Measurements from ENCODE around the gene DHRSX.
"Not testable (repeated sequence)": the region's sequence is repeated elsewhere in the genome, so short reads cannot be mapped to it uniquely, and the experiment has no call there.

Gene DHRSX

GRCh38 chrX:2526390-2526789, 25.6 kb upstream of the DHRSX start:
- TF ChIP-seq FOXP2 (optimal IDR thresholded peaks at IDR 0.05; ENCODE audit: control extremely low read depth, extremely low read length, insufficient read depth) (no peak), POLR2AphosphoS5 (IDR thresholded peaks at IDR 0.05; ENCODE audit: borderline replicate concordance, low read depth, low read length) (no peak), EZH2 (IDR thresholded peaks at IDR 0.05) (no peak)
- H3K36me3 ChIP-seq (ENCODE audit: insufficient read depth, low read length): no peaks in the 10 kb centered on the region
- H3K9ac ChIP-seq (ENCODE audit: insufficient read length): no peak overlapping the region
- H3K4me3 ChIP-seq: no peak overlapping the region
- no peak for DNase-seq (ENCODE audit: low read depth, low spot score)
- no peak overlapping the region for H3K27ac ChIP-seq
- no peaks in the 10 kb centered on the region for H3K9me3 ChIP-seq (ENCODE audit: low read depth, low read length)

- no peak overlapping the region for H3K9ac ChIP-seq (ENCODE audit: insufficient read length)
- no peak overlapping the region for H3K4me3 ChIP-seq
- DNase-seq (ENCODE audit: low read depth, low spot score): no peak
- H3K36me3 ChIP-seq (ENCODE audit: insufficient read depth, low read length): no peaks in the 10 kb centered on the region
- no peaks in the 10 kb centered on the region for H3K9me3 ChIP-seq (ENCODE audit: low read depth, low read length)
- no peak overlapping the region for H3K27ac ChIP-seq
- TF ChIP-seq EZH2 (IDR thresholded peaks at IDR 0.05) (no peak), FOXP2 (optimal IDR thresholded peaks at IDR 0.05; ENCODE audit: control extremely low read depth, extremely low read length, insufficient read depth) (no peak), POLR2AphosphoS5 (IDR thresholded peaks at IDR 0.05; ENCODE audit: borderline replicate concordance, low read depth, low read length) (no peak)
These were observed 23.1 kb upstream of the DHRSX start for GRCh38 chrX:2523911-2524310.

GRCh38 chrX:2521927-2522386, 21.2 kb upstream of the DHRSX start:
- H3K27ac ChIP-seq: no peak overlapping the region
- no peaks in the 10 kb centered on the region for H3K36me3 ChIP-seq (ENCODE audit: insufficient read depth, low read length)
- no peak for DNase-seq (ENCODE audit: low read depth, low spot score)
- H3K9ac ChIP-seq (ENCODE audit: insufficient read length): no peak overlapping the region
- no peak overlapping the region for H3K4me3 ChIP-seq
- TF ChIP-seq FOXP2 (optimal IDR thresholded peaks at IDR 0.05; ENCODE audit: control extremely low read depth, extremely low read length, insufficient read depth) (no peak), POLR2AphosphoS5 (IDR thresholded peaks at IDR 0.05; ENCODE audit: borderline replicate concordance, low read depth, low read length) (no peak), EZH2 (IDR thresholded peaks at IDR 0.05) (no peak)
- no peaks in the 10 kb centered on the region for H3K9me3 ChIP-seq (ENCODE audit: low read depth, low read length)

- no peaks in the 10 kb centered on the region for H3K9me3 ChIP-seq (ENCODE audit: low read depth, low read length)
- no peak overlapping the region for H3K27ac ChIP-seq
- H3K36me3 ChIP-seq (ENCODE audit: insufficient read depth, low read length): no peaks in the 10 kb centered on the region
- DNase-seq (ENCODE audit: low read depth, low spot score): no peak
- TF ChIP-seq FOXP2 (optimal IDR thresholded peaks at IDR 0.05; ENCODE audit: control extremely low read depth, extremely low read length, insufficient read depth): no peak
- TF ChIP-seq EZH2 (IDR thresholded peaks at IDR 0.05): no peak
- TF ChIP-seq POLR2AphosphoS5 (IDR thresholded peaks at IDR 0.05; ENCODE audit: borderline replicate concordance, low read depth, low read length): no peak
- H3K4me3 ChIP-seq: no peak overlapping the region
- H3K9ac ChIP-seq (ENCODE audit: insufficient read length): no peak overlapping the region
These were observed 20.5 kb upstream of the DHRSX start for GRCh38 chrX:2521092-2521926.

- no peaks in the 10 kb centered on the region for H3K36me3 ChIP-seq (ENCODE audit: insufficient read depth, low read length)
- TF ChIP-seq POLR2AphosphoS5 (IDR thresholded peaks at IDR 0.05; ENCODE audit: borderline replicate concordance, low read depth, low read length): no peak
- TF ChIP-seq FOXP2 (optimal IDR thresholded peaks at IDR 0.05; ENCODE audit: control extremely low read depth, extremely low read length, insufficient read depth): no peak
- TF ChIP-seq EZH2 (IDR thresholded peaks at IDR 0.05): no peak
- no peak overlapping the region for H3K4me3 ChIP-seq
- no peaks in the 10 kb centered on the region for H3K9me3 ChIP-seq (ENCODE audit: low read depth, low read length)
- H3K9ac ChIP-seq (ENCODE audit: insufficient read length): no peak overlapping the region
- no peak overlapping the region for H3K27ac ChIP-seq
- DNase-seq (ENCODE audit: low read depth, low spot score): no peak
These were observed 19.8 kb upstream of the DHRSX start for GRCh38 chrX:2520539-2520938.

GRCh38 chrX:2519638-2520037, 18.9 kb upstream of the DHRSX start:
- H3K9ac ChIP-seq (ENCODE audit: insufficient read length); H3K9me3 ChIP-seq (ENCODE audit: low read depth, low read length); H3K27ac ChIP-seq; H3K36me3 ChIP-seq (ENCODE audit: insufficient read depth, low read length); DNase-seq (ENCODE audit: low read depth, low spot score); H3K4me3 ChIP-seq: not testable (repeated sequence)

- Histone ChIP-seq H3K27ac (no peak overlapping the region), H3K36me3 (ENCODE audit: insufficient read depth, low read length) (no peaks in the 10 kb centered on the region), H3K4me3 (no peak overlapping the region), H3K9ac (ENCODE audit: insufficient read length) (no peak overlapping the region), H3K9me3 (ENCODE audit: low read depth, low read length) (no peaks in the 10 kb centered on the region)
- no peak for TF ChIP-seq POLR2AphosphoS5 (IDR thresholded peaks at IDR 0.05; ENCODE audit: borderline replicate concordance, low read depth, low read length)
- no peak for TF ChIP-seq EZH2 (IDR thresholded peaks at IDR 0.05)
- no peak for TF ChIP-seq FOXP2 (optimal IDR thresholded peaks at IDR 0.05; ENCODE audit: control extremely low read depth, extremely low read length, insufficient read depth)
- DNase-seq (ENCODE audit: low read depth, low spot score): no peak
These were observed 16.3 kb upstream of the DHRSX start for GRCh38 chrX:2517055-2517454.

- no peaks in the 10 kb centered on the region for H3K9me3 ChIP-seq (ENCODE audit: low read depth, low read length)
- H3K36me3 ChIP-seq (ENCODE audit: insufficient read depth, low read length): no peaks in the 10 kb centered on the region
- no peak for DNase-seq (ENCODE audit: low read depth, low spot score)
- H3K4me3 ChIP-seq: no peak overlapping the region
- TF ChIP-seq EZH2 (IDR thresholded peaks at IDR 0.05): no peak
- TF ChIP-seq FOXP2 (optimal IDR thresholded peaks at IDR 0.05; ENCODE audit: control extremely low read depth, extremely low read length, insufficient read depth): no peak
- TF ChIP-seq POLR2AphosphoS5 (IDR thresholded peaks at IDR 0.05; ENCODE audit: borderline replicate concordance, low read depth, low read length): no peak
- H3K9ac ChIP-seq (ENCODE audit: insufficient read length): no peak overlapping the region
- no peak overlapping the region for H3K27ac ChIP-seq
These were observed 15.8 kb upstream of the DHRSX start for GRCh38 chrX:2516623-2517022.

- H3K27ac ChIP-seq: no peak overlapping the region
- TF ChIP-seq EZH2 (IDR thresholded peaks at IDR 0.05): no peak
- TF ChIP-seq FOXP2 (optimal IDR thresholded peaks at IDR 0.05; ENCODE audit: control extremely low read depth, extremely low read length, insufficient read depth): no peak
- TF ChIP-seq POLR2AphosphoS5 (IDR thresholded peaks at IDR 0.05; ENCODE audit: borderline replicate concordance, low read depth, low read length): no peak
- no peak overlapping the region for H3K9ac ChIP-seq (ENCODE audit: insufficient read length)
- H3K9me3 ChIP-seq (ENCODE audit: low read depth, low read length): no peaks in the 10 kb centered on the region
- DNase-seq (ENCODE audit: low read depth, low spot score): no peak
- H3K36me3 ChIP-seq (ENCODE audit: insufficient read depth, low read length): no peaks in the 10 kb centered on the region
- H3K4me3 ChIP-seq: no peak overlapping the region
These were observed 13.4 kb upstream of the DHRSX start for GRCh38 chrX:2514131-2514530.

Measured in SK-N-MC (cell line).